ENCODE data around the gene SPZ1.

SPZ1 gene

GRCh38 chr5:80339116-80339515, 19.3 kb downstream of the SPZ1 start:
- no peak for TF ChIP-seq SPI1 (IDR thresholded peaks at IDR 0.05; ENCODE audit: borderline replicate concordance, low read depth)
- no peak for TF ChIP-seq POLR2AphosphoS5 (IDR thresholded peaks at IDR 0.05; ENCODE audit: low read depth)
- TF ChIP-seq CTCF (IDR thresholded peaks at IDR 0.05; ENCODE audit: insufficient read depth, low read length): no peak
- TF ChIP-seq GABPA (IDR thresholded peaks at IDR 0.05; ENCODE audit: low read depth): no peak
- TF ChIP-seq REST (IDR thresholded peaks at IDR 0.05; ENCODE audit: insufficient replicate concordance, low read depth): no peak

GRCh38 chr5:80341016-80341775, 21.4 kb downstream of the SPZ1 start:
- Histone ChIP-seq H3K4me3 (replicated peaks; ENCODE audit: insufficient read depth, low read length) (no peak overlapping the region), H3K27ac (replicated peaks) (no peak overlapping the region), H3K27me3 (ENCODE audit: insufficient read depth, poor library complexity, severe bottlenecking) (no peaks in the 10 kb centered on the region)
- no peak for DNase-seq (ENCODE audit: low read depth in 1 of 2, low spot score in 1 of 2)
- TF ChIP-seq POLR2AphosphoS5 (IDR thresholded peaks at IDR 0.05; ENCODE audit: low read depth) (no peak), GABPA (IDR thresholded peaks at IDR 0.05; ENCODE audit: low read depth) (no peak), REST (IDR thresholded peaks at IDR 0.05; ENCODE audit: insufficient replicate concordance, low read depth) (no peak), CTCF (IDR thresholded peaks at IDR 0.05; ENCODE audit: insufficient read depth, low read length) (no peak), SPI1 (IDR thresholded peaks at IDR 0.05; ENCODE audit: borderline replicate concordance, low read depth) (no peak)

More at GRCh38 chr5:80339116-80339515, 19.3 kb downstream of the SPZ1 start:
- H3K4me3 ChIP-seq (replicated peaks; ENCODE audit: insufficient read depth, low read length): no peak overlapping the region
- H3K27ac ChIP-seq (replicated peaks): no peak overlapping the region
- no peak for DNase-seq (ENCODE audit: low read depth in 1 of 2, low spot score in 1 of 2)
- no peaks in the 10 kb centered on the region for H3K27me3 ChIP-seq (ENCODE audit: insufficient read depth, poor library complexity, severe bottlenecking)

- H3K27ac ChIP-seq (replicated peaks): no peak overlapping the region
- no peaks in the 10 kb centered on the region for H3K27me3 ChIP-seq (ENCODE audit: insufficient read depth, poor library complexity, severe bottlenecking)
- TF ChIP-seq GABPA (IDR thresholded peaks at IDR 0.05; ENCODE audit: low read depth) (no peak), SPI1 (IDR thresholded peaks at IDR 0.05; ENCODE audit: borderline replicate concordance, low read depth) (no peak), CTCF (IDR thresholded peaks at IDR 0.05; ENCODE audit: insufficient read depth, low read length) (no peak), REST (IDR thresholded peaks at IDR 0.05; ENCODE audit: insufficient replicate concordance, low read depth) (no peak), POLR2AphosphoS5 (IDR thresholded peaks at IDR 0.05; ENCODE audit: low read depth) (no peak)
- no peak for DNase-seq (ENCODE audit: low read depth in 1 of 2, low spot score in 1 of 2)
- no peak overlapping the region for H3K4me3 ChIP-seq (replicated peaks; ENCODE audit: insufficient read depth, low read length)
Observed at GRCh38 chr5:80343067-80343466, 23.3 kb downstream of the SPZ1 start.
